Mesenchymal stem cell (in vitro differentiated cells and primary cell): ENCODE data around the gene MGAT4B.

Source experiments
- DNase-seq: peaks from one replicate; pipeline ENCODE4 v3.0.0-alpha.2; 2013
- H2AFZ ChIP-seq: one replicate; pipeline ENCODE4 v1.6.1; 2013; ENCODE audit warnings: low read depth, mild to moderate bottlenecking, control low read depth, inconsistent platforms, low read length, moderate library complexity
- H2AK5ac ChIP-seq: 2 replicates; pipeline ENCODE4 v1.6.1; 2013; ENCODE audit warnings: low read length, moderate library complexity, mild to moderate bottlenecking, inconsistent platforms; ENCODE audit not compliant: severe bottlenecking
- H2BK120ac ChIP-seq: one replicate; pipeline ENCODE4 v1.6.1; 2013; ENCODE audit warnings: low read depth, mild to moderate bottlenecking, inconsistent platforms, low read length, moderate library complexity
- H2BK12ac ChIP-seq, 2 experiments: one replicate each; pipeline ENCODE4 v1.6.1; 2013; ENCODE audit warnings: inconsistent platforms in 2 of 2, low read length in 2 of 2, mild to moderate bottlenecking in 2 of 2, moderate library complexity in 2 of 2, control low read depth in 1 of 2
- H2BK15ac ChIP-seq: one replicate; pipeline ENCODE4 v1.6.1; 2013; ENCODE audit warnings: mild to moderate bottlenecking, low read depth, inconsistent platforms; ENCODE audit not compliant: poor library complexity, severe bottlenecking
- H2BK5ac ChIP-seq: 2 replicates; pipeline ENCODE4 v1.6.1; 2013; ENCODE audit warnings: low read depth, mild to moderate bottlenecking, low read length, control low read depth, inconsistent platforms; ENCODE audit not compliant: poor library complexity, severe bottlenecking
- H3K14ac ChIP-seq, 2 experiments: one replicate each; pipeline ENCODE4 v1.6.1; 2013; ENCODE audit warnings: inconsistent platforms in 2 of 2, low read length in 2 of 2, control low read depth in 1 of 2, mild to moderate bottlenecking in 1 of 2, moderate library complexity in 1 of 2
- H3K18ac ChIP-seq, 2 experiments: one replicate each; pipeline ENCODE4 v1.6.1; 2013; ENCODE audit warnings: inconsistent platforms in 2 of 2, low read length in 2 of 2, control low read depth in 1 of 2, low read depth in 1 of 2, mild to moderate bottlenecking in 1 of 2
- H3K23ac ChIP-seq, 2 experiments: one replicate each; pipeline ENCODE4 v1.6.1; 2013; ENCODE audit warnings: inconsistent platforms in 2 of 2, low read length in 2 of 2, mild to moderate bottlenecking in 2 of 2, moderate library complexity in 2 of 2, control low read depth in 1 of 2
- H3K27ac ChIP-seq: 2 replicates; pipeline ENCODE4 v1.5.1; 2013; ENCODE audit warnings: mild to moderate bottlenecking, moderate library complexity, low read length, control low read depth, inconsistent platforms; ENCODE audit not compliant: poor library complexity, severe bottlenecking
- H3K27me3 ChIP-seq, 2 experiments: 2 replicates each; pipeline versions ENCODE4 v1.6.1 to v1.7.0; 2013; ENCODE audit warnings: low read length in 2 of 2, mild to moderate bottlenecking in 2 of 2, moderate library complexity in 2 of 2, control low read depth in 1 of 2, inconsistent platforms in 1 of 2; ENCODE audit not compliant: control insufficient read depth in 1 of 2, insufficient read depth in 1 of 2
- H3K36me3 ChIP-seq, 2 experiments: 2 replicates each; pipeline versions ENCODE4 v1.6.1 to v1.7.0; 2013; ENCODE audit warnings: low read length in 2 of 2, control low read depth in 1 of 2, inconsistent platforms in 1 of 2, low read depth in 1 of 2, mild to moderate bottlenecking in 1 of 2; ENCODE audit not compliant: insufficient read depth in 2 of 2, control insufficient read depth in 1 of 2
- H3K4ac ChIP-seq, 2 experiments: one replicate each; pipeline ENCODE4 v1.6.1; 2013; ENCODE audit warnings: inconsistent platforms in 2 of 2, low read length in 2 of 2, mild to moderate bottlenecking in 2 of 2, moderate library complexity in 2 of 2, control low read depth in 1 of 2, low read depth in 1 of 2
- H3K4me1 ChIP-seq: 2 replicates; pipeline ENCODE4 v1.6.1; 2013; ENCODE audit warnings: low read depth, low read length, control low read depth; ENCODE audit not compliant: control insufficient read depth, insufficient read depth
- H3K4me2 ChIP-seq: 2 replicates; pipeline ENCODE4 v1.6.1; 2013; ENCODE audit warnings: low read length, mild to moderate bottlenecking, inconsistent platforms; ENCODE audit not compliant: poor library complexity, severe bottlenecking
- H3K4me3 ChIP-seq, 2 experiments: 2 replicates each; pipeline versions ENCODE4 v1.5.1 to v1.7.0; 2013; ENCODE audit warnings: low read length in 2 of 2, mild to moderate bottlenecking in 2 of 2, control low read depth in 1 of 2, low read depth in 1 of 2; ENCODE audit not compliant: insufficient read depth in 1 of 2
- H3K79me1 ChIP-seq: replicated peaks from 2 replicates; pipeline ENCODE4 v1.6.1; 2013; ENCODE audit warnings: mild to moderate bottlenecking, control low read depth, low read length, inconsistent platforms; ENCODE audit not compliant: poor library complexity, severe bottlenecking
- H3K9ac ChIP-seq: 2 replicates; pipeline ENCODE4 v1.7.0; 2013; ENCODE audit warnings: mild to moderate bottlenecking, low read length, moderate library complexity
- H3K9me3 ChIP-seq: 2 replicates; pipeline ENCODE4 v1.7.0; 2013; ENCODE audit warnings: mild to moderate bottlenecking, low read length; ENCODE audit not compliant: control insufficient read depth
- H4K8ac ChIP-seq: one replicate; pipeline ENCODE4 v1.6.1; 2013; ENCODE audit warnings: inconsistent platforms, mild to moderate bottlenecking, low read length, moderate library complexity
- H4K91ac ChIP-seq: one replicate; pipeline ENCODE4 v1.6.1; 2013; ENCODE audit warnings: mild to moderate bottlenecking, low read length, inconsistent platforms
- WGBS: methylation state at CpG from one replicate; pipeline ENCODE4 v1.1.7; 2013; ENCODE audit warnings: mixed read lengths; 5-methylcytosine and 5-hydroxymethylcytosine counted together

MGAT4B gene

DNA sequence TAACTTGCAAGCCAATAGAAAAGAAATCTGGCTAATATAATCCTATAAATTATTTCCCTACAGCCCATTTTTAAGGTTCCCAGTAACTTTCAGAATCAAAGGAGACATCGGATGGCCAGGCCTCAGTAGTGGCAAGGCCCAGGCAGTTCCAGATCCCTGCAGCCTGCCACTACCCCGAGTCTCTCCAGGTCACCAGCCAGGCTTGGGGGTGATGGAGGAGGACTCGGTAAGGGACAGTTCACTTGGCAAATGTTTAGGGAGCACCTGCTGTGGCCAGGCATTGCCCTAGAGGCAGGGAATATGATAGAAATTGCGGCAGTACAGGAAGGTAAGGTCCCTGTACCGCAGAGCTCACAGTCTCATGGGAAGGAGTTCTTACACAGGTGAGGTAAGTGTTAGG is 28.1 kb downstream of the MGAT4B start:
- Histone ChIP-seq H3K4me1 (peaks cover 1% of the 10 kb centered on the region), H3K23ac (no peak overlapping the region), H3K9me3 (no peaks in the 10 kb centered on the region), H4K91ac (no peak overlapping the region), H2BK15ac (no peak overlapping the region), H3K79me1 (peaks cover 32% of the 10 kb centered on the region), H3K14ac (no peak overlapping the region), H2BK120ac (no peak overlapping the region), H2BK5ac (no peak overlapping the region), H3K27me3 (no peaks in the 10 kb centered on the region), H3K4me2 (no peak overlapping the region), H4K8ac (no peak overlapping the region), H2AK5ac (no peak overlapping the region), H2AFZ (no peak overlapping the region), H3K4me3 (no peak overlapping the region), H3K27ac (no peak overlapping the region), H3K4ac (no peak overlapping the region), H2BK12ac (no peak overlapping the region), H3K18ac (no peak overlapping the region), H3K36me3 (peaks cover 62 to 69% of the 10 kb centered on the region in 2 experiments), H3K9ac (no peak overlapping the region)
- DNase-seq = no peak
- 96% methylated on average over 5 of the region's 5 CpGs for WGBS

DNA sequence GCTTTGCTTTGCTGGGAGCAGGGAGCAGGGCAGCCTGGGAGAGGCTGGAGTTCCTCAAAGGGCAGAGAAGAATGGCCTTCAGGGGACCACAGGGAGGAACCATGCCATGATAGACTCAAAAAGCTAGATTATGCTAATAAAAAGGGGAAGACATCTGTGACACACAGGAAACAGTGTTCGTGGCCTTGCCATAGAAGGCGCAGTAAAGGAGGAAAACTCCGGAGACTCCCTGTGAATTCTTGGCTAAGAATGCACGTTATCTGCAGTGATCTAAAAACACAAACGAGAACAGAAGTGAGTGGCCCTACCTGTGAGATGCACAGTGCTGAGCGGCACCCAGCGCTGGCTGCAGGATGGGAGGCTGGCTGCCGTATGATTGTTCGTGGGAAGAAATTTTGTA is 28.8 kb downstream of the MGAT4B start:
- peaks cover 69 to 75% of the 10 kb centered on the region in 2 experiments for H3K36me3 ChIP-seq
- WGBS = 87% methylated on average over 9 of the region's 9 CpGs
- DNase-seq = no peak

DNA sequence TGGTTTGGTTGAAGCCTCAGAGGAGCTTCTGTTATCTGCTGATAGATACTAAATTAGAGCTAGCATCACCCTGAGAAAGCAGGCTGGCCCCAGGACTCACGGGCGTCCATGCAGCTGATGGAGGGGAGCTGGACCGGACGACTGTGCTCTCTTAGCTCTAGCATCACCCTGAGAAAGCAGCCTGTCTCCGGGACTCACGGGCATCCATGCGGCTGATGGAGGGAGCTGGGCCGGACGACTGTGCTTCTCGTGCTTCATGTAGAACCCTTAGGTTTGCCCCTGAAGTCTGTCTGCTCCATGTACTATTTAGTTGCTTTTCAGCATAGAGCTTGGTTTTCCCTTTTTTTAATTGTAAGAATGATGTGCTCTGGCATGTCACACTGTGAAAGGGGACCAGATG is 29.2 kb downstream of the MGAT4B start:
- Histone ChIP-seq H3K9ac (no peak overlapping the region), H2BK5ac (no peak overlapping the region), H4K91ac (no peak overlapping the region), H3K4me2 (no peak overlapping the region), H3K9me3 (no peaks in the 10 kb centered on the region), H4K8ac (no peak overlapping the region), H3K36me3 (peaks cover 73 to 78% of the 10 kb centered on the region in 2 experiments), H2BK12ac (no peak overlapping the region), H3K4me3 (no peak overlapping the region), H2AK5ac (no peak overlapping the region), H3K4me1 (peaks cover 1% of the 10 kb centered on the region), H3K79me1 (peaks cover 35% of the 10 kb centered on the region), H3K4ac (no peak overlapping the region), H3K14ac (no peak overlapping the region), H3K23ac (no peak overlapping the region), H3K27ac (no peak overlapping the region), H3K27me3 (no peaks in the 10 kb centered on the region), H2BK15ac (no peak overlapping the region), H2AFZ (no peak overlapping the region), H2BK120ac (no peak overlapping the region), H3K18ac (no peak overlapping the region)
- WGBS = 95% methylated on average over 10 of the region's 10 CpGs
- DNase-seq = no peak

More for the DNA sequence above, 28.8 kb downstream of the MGAT4B start:
- Histone ChIP-seq H3K23ac (no peak overlapping the region), H4K91ac (no peak overlapping the region), H3K4me2 (no peak overlapping the region), H3K18ac (no peak overlapping the region), H2BK12ac (no peak overlapping the region), H3K27me3 (no peaks in the 10 kb centered on the region), H3K79me1 (peaks cover 35% of the 10 kb centered on the region), H3K14ac (no peak overlapping the region), H2BK5ac (no peak overlapping the region), H2BK120ac (no peak overlapping the region), H2BK15ac (no peak overlapping the region), H3K4me3 (no peak overlapping the region), H2AK5ac (no peak overlapping the region), H3K4ac (no peak overlapping the region), H3K9ac (no peak overlapping the region), H2AFZ (no peak overlapping the region), H3K27ac (no peak overlapping the region), H3K4me1 (peaks cover 1% of the 10 kb centered on the region), H3K9me3 (no peaks in the 10 kb centered on the region), H4K8ac (no peak overlapping the region)

DNA sequence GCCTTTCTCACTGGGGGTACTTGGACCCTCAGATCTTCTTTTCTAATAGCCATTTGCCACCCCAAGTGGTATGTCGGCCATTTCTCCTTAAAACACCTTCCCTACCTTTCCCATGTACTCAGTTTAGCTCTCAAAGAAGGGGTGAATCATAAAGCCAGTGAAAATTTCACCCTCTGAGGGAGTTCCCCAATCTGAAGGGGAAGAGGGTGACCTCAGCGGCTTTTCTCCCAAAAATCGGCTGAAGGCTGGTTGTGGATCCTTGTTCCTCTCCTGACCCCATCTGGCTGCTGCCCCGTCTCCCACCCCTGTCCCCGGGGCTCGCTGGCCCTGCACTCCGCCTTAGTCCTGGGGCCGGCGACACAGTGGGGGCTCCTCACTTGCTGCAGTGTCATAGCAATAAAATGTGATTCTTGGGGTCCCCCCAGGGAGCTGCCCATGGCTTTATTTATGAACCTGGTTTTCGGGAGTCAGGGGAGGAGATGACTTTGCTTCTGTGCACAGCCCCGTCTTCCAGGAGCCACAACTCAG is 30.2 kb downstream of the MGAT4B start:
- H4K8ac ChIP-seq = no peak overlapping the region
- H2BK15ac ChIP-seq = no peak overlapping the region
- H3K9ac ChIP-seq = no peak overlapping the region
- H3K23ac ChIP-seq = no peak overlapping the region
- H3K9me3 ChIP-seq = no peaks in the 10 kb centered on the region
- no peaks in the 10 kb centered on the region for H3K27me3 ChIP-seq
- no peak overlapping the region for H2BK120ac ChIP-seq
- H2BK12ac ChIP-seq = no peak overlapping the region
- H3K4me2 ChIP-seq = no peak overlapping the region
- no peak overlapping the region for H4K91ac ChIP-seq
- H3K4me1 ChIP-seq = peaks cover 1% of the 10 kb centered on the region
- peaks cover 77 to 87% of the 10 kb centered on the region in 2 experiments for H3K36me3 ChIP-seq
- H2AFZ ChIP-seq = no peak overlapping the region
- no peak overlapping the region for H3K4me3 ChIP-seq
- no peak overlapping the region for H2BK5ac ChIP-seq
- no peak overlapping the region for H2AK5ac ChIP-seq
- no peak overlapping the region for H3K4ac ChIP-seq
- H3K27ac ChIP-seq = no peak overlapping the region
- no peak for DNase-seq
- 96% methylated on average over 10 of the region's 11 CpGs for WGBS
- H3K14ac ChIP-seq = no peak overlapping the region
- H3K18ac ChIP-seq = no peak overlapping the region
- peaks cover 39% of the 10 kb centered on the region for H3K79me1 ChIP-seq
